ENCODE data around the gene UPB1.

- TF ChIP-seq POLR2AphosphoS5 (IDR thresholded peaks at IDR 0.05) = no peak
- TF ChIP-seq, protein P1, sequence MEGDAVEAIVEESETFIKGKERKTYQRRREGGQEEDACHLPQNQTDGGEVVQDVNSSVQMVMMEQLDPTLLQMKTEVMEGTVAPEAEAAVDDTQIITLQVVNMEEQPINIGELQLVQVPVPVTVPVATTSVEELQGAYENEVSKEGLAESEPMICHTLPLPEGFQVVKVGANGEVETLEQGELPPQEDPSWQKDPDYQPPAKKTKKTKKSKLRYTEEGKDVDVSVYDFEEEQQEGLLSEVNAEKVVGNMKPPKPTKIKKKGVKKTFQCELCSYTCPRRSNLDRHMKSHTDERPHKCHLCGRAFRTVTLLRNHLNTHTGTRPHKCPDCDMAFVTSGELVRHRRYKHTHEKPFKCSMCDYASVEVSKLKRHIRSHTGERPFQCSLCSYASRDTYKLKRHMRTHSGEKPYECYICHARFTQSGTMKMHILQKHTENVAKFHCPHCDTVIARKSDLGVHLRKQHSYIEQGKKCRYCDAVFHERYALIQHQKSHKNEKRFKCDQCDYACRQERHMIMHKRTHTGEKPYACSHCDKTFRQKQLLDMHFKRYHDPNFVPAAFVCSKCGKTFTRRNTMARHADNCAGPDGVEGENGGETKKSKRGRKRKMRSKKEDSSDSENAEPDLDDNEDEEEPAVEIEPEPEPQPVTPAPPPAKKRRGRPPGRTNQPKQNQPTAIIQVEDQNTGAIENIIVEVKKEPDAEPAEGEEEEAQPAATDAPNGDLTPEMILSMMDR (IDR thresholded peaks at IDR 0.05) = no peak
Observed at GRCh38 chr22:24526191-24526590, 31.1 kb downstream of the UPB1 start.

Measured in breast epithelium (tissue), 3 donors.